HepG2 (cell line): ENCODE measurements around the gene GMEB2. TPM values are rescaled to one million over a fixed set of nuclear protein-coding genes. Genes with fewer than 3 reads are reported as not detected.

Source experiments
- ARNT ChIP-seq: fragments of 450-650 bp; IDR thresholded peaks from 2 replicates; pipeline ENCODE4 v1.6.1; 2017
- DR1 ChIP-seq: sonication (generic); formaldehyde crosslinking; IDR thresholded peaks from 2 replicates; pipeline ENCODE4 v1.8.0; 2021; ENCODE audit warnings: mild to moderate bottlenecking, missing genetic modification reagents, inconsistent platforms
- GATA4 ChIP-seq: sonication (generic); IDR thresholded peaks from 2 replicates; pipeline ENCODE4 v1.6.1; 2016; ENCODE audit warnings: antibody characterized with exemption, low read depth, borderline replicate concordance
- GMEB1 ChIP-seq: sonication (generic); formaldehyde crosslinking; IDR thresholded peaks from 2 replicates; pipeline ENCODE4 v1.5.1; 2020; ENCODE audit warnings: missing genetic modification reagents, mild to moderate bottlenecking, borderline replicate concordance
- GTF3A ChIP-seq: sonication (generic); formaldehyde crosslinking; conservative IDR thresholded peaks from 2 replicates; pipeline ENCODE4 v1.4.0; 2020; ENCODE audit warnings: mild to moderate bottlenecking, missing genetic modification reagents
- HBP1 ChIP-seq: IDR thresholded peaks from 2 replicates; pipeline ENCODE4 v1.6.1; 2016; ENCODE audit warnings: low read depth, control low read depth
- HNF4A ChIP-seq: sonication (generic); formaldehyde crosslinking; IDR thresholded peaks from 2 replicates; pipeline ENCODE4 v1.4.0; 2020; ENCODE audit warnings: missing genetic modification reagents
- JUNB ChIP-seq: sonication (generic); formaldehyde crosslinking; IDR thresholded peaks from 2 replicates; pipeline ENCODE4 v1.8.0; 2022; ENCODE audit warnings: missing genetic modification reagents, mild to moderate bottlenecking, borderline replicate concordance
- KDM2A ChIP-seq: sonication (generic); formaldehyde crosslinking; IDR thresholded peaks from 2 replicates; pipeline ENCODE4 v1.4.0; 2020; ENCODE audit warnings: low read depth, missing genetic modification reagents, borderline replicate concordance
- KMT2A ChIP-seq: sonication (generic); formaldehyde crosslinking; IDR thresholded peaks from 2 replicates; pipeline ENCODE4 v1.4.0; 2020; ENCODE audit warnings: missing genetic modification reagents
- NR0B2 ChIP-seq: sonication (generic); formaldehyde crosslinking; IDR thresholded peaks from 2 replicates; pipeline ENCODE4 v1.4.0; 2020; ENCODE audit warnings: mild to moderate bottlenecking, missing genetic modification reagents
- RNF2 ChIP-seq: fragments of 450-650 bp; conservative IDR thresholded peaks from 2 replicates; pipeline ENCODE4 v1.6.1; 2016; ENCODE audit warnings: low read depth
- RNF219 ChIP-seq: sonication (generic); formaldehyde crosslinking; IDR thresholded peaks from 2 replicates; pipeline ENCODE4 v1.5.0; 2020; ENCODE audit warnings: mild to moderate bottlenecking, missing genetic modification reagents
- SAP130 ChIP-seq: IDR thresholded peaks from 2 replicates; pipeline ENCODE4 v1.6.1; 2016; ENCODE audit warnings: low read depth
- TAF1 ChIP-seq: sonication (generic); formaldehyde crosslinking; IDR thresholded peaks from 2 replicates; pipeline ENCODE4 v1.4.0; 2020; ENCODE audit warnings: missing genetic modification reagents
- ZFP62 ChIP-seq: sonication (generic); formaldehyde crosslinking; IDR thresholded peaks from 2 replicates; pipeline ENCODE4 v1.4.0; 2020; ENCODE audit warnings: missing genetic modification reagents
- ZNF160 ChIP-seq: sonication (generic); formaldehyde crosslinking; IDR thresholded peaks from 2 replicates; pipeline ENCODE4 v1.8.0; 2022; ENCODE audit warnings: mild to moderate bottlenecking, inconsistent platforms, missing genetic modification reagents
- ZNF333 ChIP-seq: sonication (generic); formaldehyde crosslinking; IDR thresholded peaks from 2 replicates; pipeline ENCODE4 v1.4.0; 2020; ENCODE audit warnings: mild to moderate bottlenecking, missing genetic modification reagents, borderline replicate concordance
- ZNF432 ChIP-seq: sonication (generic); formaldehyde crosslinking; IDR thresholded peaks from 2 replicates; pipeline ENCODE4 v1.5.0; 2020; ENCODE audit warnings: missing genetic modification reagents, mild to moderate bottlenecking, borderline replicate concordance
- ZSCAN5A ChIP-seq: sonication (generic); formaldehyde crosslinking; IDR thresholded peaks from 2 replicates; pipeline ENCODE4 v1.8.0; 2022; ENCODE audit warnings: mild to moderate bottlenecking, missing genetic modification reagents, borderline replicate concordance
- polyA plus RNA-seq, 8 experiments: library from polyadenylated mRNA; depleted of rRNA in 3 of 8; stranded (reverse) in 7 of 8; unstranded in 1 of 8; fragments of >200 nt; fragmentation: Illumina TruSeq in 4 of 8; extraction: Trizol in 4 of 8; gene quantifications; 2 replicates each; pipeline versions ENCODE4 v1.2.1 to v1.2.3, GENCODE V29; 2011 to 2016; ENCODE audit warnings: low read depth in 4 of 8, missing spikeins in 1 of 8, mixed read lengths in 1 of 8; ENCODE audit not compliant: insufficient read depth in 1 of 8
- total RNA-seq, 5 experiments: library from RNA; depleted of rRNA; stranded (reverse); fragments of >200 nt; fragmentation: Illumina TruSeq; extraction: Trizol; gene quantifications; 2 replicates each; pipeline ENCODE4 v1.2.3, GENCODE V29; 2016; ENCODE audit warnings: low read depth in 1 of 5
- TF ChIP-seq, protein P1 (sequence below): IDR thresholded peaks from 2 replicates; pipeline ENCODE4 v1.6.1; 2016

Gene GMEB2
- total and polyA plus RNA-seq, 2 of the 13 experiments (the other 11 are each of a cell fraction or from before 2014, with no cell fraction given), result 10.6 to 12.4 TPM

- peak; percentile 81 for TF ChIP-seq RNF2
- peak; percentile 100 for TF ChIP-seq HBP1 (CRISPR knock-in tag)
- peak; percentile 86 for TF ChIP-seq KMT2A (CRISPR knock-in tag)
- TF ChIP-seq ZSCAN5A, result 0 out of 2 replicates have a peak, but pooled peaks have one; percentile 62
- TF ChIP-seq HNF4A (CRISPR knock-in tag), result no peak; the same call in 1 of the 2 replicates
- no peak for TF ChIP-seq ZFP62
- TF ChIP-seq GTF3A (CRISPR knock-in tag), result 0 out of 2 replicates have a peak, but pooled peaks have one; percentile 85
- TF ChIP-seq RNF219, result no peak
- peak; percentile 76 for TF ChIP-seq JUNB (CRISPR knock-in tag)
- TF ChIP-seq SAP130 (CRISPR knock-in tag), result peak; percentile 99
- peak; percentile 85 for TF ChIP-seq ZNF160 (CRISPR knock-in tag)
- TF ChIP-seq NR0B2, result peak; percentile 99
- TF ChIP-seq, protein P1, sequence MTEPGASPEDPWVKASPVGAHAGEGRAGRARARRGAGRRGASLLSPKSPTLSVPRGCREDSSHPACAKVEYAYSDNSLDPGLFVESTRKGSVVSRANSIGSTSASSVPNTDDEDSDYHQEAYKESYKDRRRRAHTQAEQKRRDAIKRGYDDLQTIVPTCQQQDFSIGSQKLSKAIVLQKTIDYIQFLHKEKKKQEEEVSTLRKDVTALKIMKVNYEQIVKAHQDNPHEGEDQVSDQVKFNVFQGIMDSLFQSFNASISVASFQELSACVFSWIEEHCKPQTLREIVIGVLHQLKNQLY (CRISPR knock-in tag), result peak; percentile 92
- TF ChIP-seq KDM2A (CRISPR knock-in tag), result peak; percentile 96
- no peak for TF ChIP-seq ARNT
- TF ChIP-seq TAF1 (CRISPR knock-in tag), result peak; percentile 75
- TF ChIP-seq GMEB1 (CRISPR knock-in tag), result peak; percentile 58; the same call in 1 of the 2 replicates
- no peak for TF ChIP-seq GATA4
- TF ChIP-seq ZNF333 (CRISPR knock-in tag), result peak; percentile 91; the same call in 1 of the 2 replicates
- TF ChIP-seq ZNF432 (CRISPR knock-in tag), result no peak
- peak; percentile 87 for TF ChIP-seq DR1 (CRISPR knock-in tag)
Measured at GRCh38 chr20:63653041-63653973, 26.4 kb upstream of the GMEB2 start, which contains the start of gene STMN3 (continued).
